Cardiac muscle cell (in vitro differentiated cells and primary cell): Measurements from ENCODE around the gene EPB41L1. TPM values are rescaled to one million over a fixed set of nuclear protein-coding genes. Genes with fewer than 3 reads are reported as not detected.

ENCODE experiments used
- DNase-seq, 2 donors: peaks; one replicate each; pipeline versions ENCODE4 v3.0.0 to v3.0.0-alpha.2; 2010 to 2017; ENCODE audit warnings: low read depth in 1 of 2, low spot score in 1 of 2
- H3K27ac ChIP-seq: fragments of 200-600 bp; sonication (generic); 2 replicates; pipeline ENCODE4 v1.5.1; 2016
- H3K27me3 ChIP-seq: fragments of 200-600 bp; sonication (generic); 2 replicates; pipeline ENCODE4 v1.6.0; 2016; ENCODE audit warnings: control low read depth
- H3K36me3 ChIP-seq: fragments of 200-600 bp; sonication (generic); 2 replicates; pipeline ENCODE4 v1.5.1; 2016; ENCODE audit warnings: control low read depth
- H3K4me1 ChIP-seq: fragments of 200-600 bp; sonication (generic); 2 replicates; pipeline ENCODE4 v1.8.1; 2017; ENCODE audit warnings: low read depth, mild to moderate bottlenecking, mixed run types
- H3K4me3 ChIP-seq: fragments of 200-600 bp; sonication (generic); 2 replicates; pipeline ENCODE4 v1.5.1; 2016; ENCODE audit warnings: mild to moderate bottlenecking
- H3K9me3 ChIP-seq: fragments of 200-600 bp; sonication (generic); 2 replicates; pipeline ENCODE4 v1.5.1; 2017; ENCODE audit warnings: low read depth, mild to moderate bottlenecking, control low read depth
- polyA plus RNA-seq: library from polyadenylated mRNA; unstranded; fragments of >200 nt; fragmentation: Nextera tagmentation; extraction: Ambion mirVana; gene quantifications from 2 replicates; pipeline ENCODE4 v1.2.1, GENCODE V29; 2016
- total RNA-seq: library from RNA; depleted of rRNA; stranded (reverse); fragments of >200 nt; gene quantifications from 2 replicates; pipeline ENCODE4 v1.2.3, GENCODE V29; 2016
- TF ChIP-seq, protein P1 (sequence below): IDR thresholded peaks from 2 replicates; pipeline ENCODE4 v1.5.1; 2012; ENCODE audit warnings: low read depth, mild to moderate bottlenecking, low read length

Gene EPB41L1
- total and polyA plus RNA-seq, 2 experiments from 2014 or later: 34.3 to 83.5 TPM

DNA sequence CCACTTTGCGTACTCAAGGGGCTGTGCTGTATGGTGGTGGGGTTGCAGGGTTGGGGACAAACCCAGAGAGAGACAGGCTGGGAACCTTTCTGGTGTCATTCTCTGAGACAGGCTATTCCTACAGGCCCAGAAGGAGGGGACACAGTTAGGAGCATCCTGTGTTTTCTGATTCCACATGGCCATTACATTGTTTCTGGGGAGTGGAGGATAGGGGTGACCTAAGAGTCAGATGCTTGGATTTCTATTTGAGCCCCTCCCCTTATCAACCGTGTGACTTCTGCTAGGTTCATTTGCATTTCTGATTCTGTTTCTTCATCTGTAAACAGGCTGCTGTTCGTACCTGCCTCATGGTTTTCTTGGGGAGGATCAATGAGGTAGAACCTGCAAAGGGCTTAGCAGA lies 29.4 kb upstream of the EPB41L1 start:
- Histone ChIP-seq H3K9me3 (no peaks in the 10 kb centered on the region), H3K36me3 (no peaks in the 10 kb centered on the region)

DNA sequence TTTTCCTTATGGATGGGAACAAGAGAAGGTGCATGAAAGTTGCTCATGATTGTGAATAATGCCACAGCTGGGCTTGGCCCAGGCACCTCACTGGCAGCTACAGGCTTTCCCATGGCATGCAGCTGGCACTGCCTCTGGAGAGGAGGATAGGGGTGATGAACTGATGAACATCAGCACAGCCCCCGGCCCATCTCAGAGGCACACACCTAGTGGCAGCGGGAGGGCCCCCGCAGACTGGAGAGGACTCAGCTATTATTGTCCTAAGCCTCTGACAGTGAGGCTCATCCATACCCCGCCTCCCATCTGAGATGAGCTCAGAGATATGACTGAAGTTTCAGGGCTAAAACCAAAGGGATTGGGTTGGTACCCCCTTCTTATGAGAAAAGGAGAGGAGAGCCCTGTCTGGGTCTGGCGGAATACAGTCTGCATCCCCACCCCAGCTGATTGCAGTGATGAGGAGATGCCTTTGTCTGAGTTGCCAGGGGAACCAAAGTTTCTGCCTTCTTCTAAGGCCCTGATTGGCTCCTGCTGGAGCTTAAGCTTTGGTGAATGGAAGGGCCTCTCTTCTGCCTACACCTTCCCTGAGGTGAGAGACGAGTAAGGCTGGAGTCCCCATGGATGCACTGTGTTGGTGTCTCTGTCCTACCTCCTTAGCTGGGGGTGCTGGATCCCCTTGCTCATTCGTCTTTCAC lies 27.6 kb upstream of the EPB41L1 start:
- H3K4me1 ChIP-seq: no peaks in the 10 kb centered on the region
- no peak for DNase-seq
- no peaks in the 10 kb centered on the region for H3K27me3 ChIP-seq
- TF ChIP-seq, protein P1, sequence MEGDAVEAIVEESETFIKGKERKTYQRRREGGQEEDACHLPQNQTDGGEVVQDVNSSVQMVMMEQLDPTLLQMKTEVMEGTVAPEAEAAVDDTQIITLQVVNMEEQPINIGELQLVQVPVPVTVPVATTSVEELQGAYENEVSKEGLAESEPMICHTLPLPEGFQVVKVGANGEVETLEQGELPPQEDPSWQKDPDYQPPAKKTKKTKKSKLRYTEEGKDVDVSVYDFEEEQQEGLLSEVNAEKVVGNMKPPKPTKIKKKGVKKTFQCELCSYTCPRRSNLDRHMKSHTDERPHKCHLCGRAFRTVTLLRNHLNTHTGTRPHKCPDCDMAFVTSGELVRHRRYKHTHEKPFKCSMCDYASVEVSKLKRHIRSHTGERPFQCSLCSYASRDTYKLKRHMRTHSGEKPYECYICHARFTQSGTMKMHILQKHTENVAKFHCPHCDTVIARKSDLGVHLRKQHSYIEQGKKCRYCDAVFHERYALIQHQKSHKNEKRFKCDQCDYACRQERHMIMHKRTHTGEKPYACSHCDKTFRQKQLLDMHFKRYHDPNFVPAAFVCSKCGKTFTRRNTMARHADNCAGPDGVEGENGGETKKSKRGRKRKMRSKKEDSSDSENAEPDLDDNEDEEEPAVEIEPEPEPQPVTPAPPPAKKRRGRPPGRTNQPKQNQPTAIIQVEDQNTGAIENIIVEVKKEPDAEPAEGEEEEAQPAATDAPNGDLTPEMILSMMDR: no peak
- H3K27ac ChIP-seq: no peak overlapping the region
- no peak overlapping the region for H3K4me3 ChIP-seq
- H3K9me3 ChIP-seq: no peaks in the 10 kb centered on the region
- no peaks in the 10 kb centered on the region for H3K36me3 ChIP-seq

More for the DNA sequence above, 29.4 kb upstream of the EPB41L1 start:
- TF ChIP-seq, protein P1: no peak
- Histone ChIP-seq H3K4me1 (no peaks in the 10 kb centered on the region), H3K27ac (no peak overlapping the region), H3K4me3 (no peak overlapping the region), H3K27me3 (no peaks in the 10 kb centered on the region)
- no peak for DNase-seq

DNA sequence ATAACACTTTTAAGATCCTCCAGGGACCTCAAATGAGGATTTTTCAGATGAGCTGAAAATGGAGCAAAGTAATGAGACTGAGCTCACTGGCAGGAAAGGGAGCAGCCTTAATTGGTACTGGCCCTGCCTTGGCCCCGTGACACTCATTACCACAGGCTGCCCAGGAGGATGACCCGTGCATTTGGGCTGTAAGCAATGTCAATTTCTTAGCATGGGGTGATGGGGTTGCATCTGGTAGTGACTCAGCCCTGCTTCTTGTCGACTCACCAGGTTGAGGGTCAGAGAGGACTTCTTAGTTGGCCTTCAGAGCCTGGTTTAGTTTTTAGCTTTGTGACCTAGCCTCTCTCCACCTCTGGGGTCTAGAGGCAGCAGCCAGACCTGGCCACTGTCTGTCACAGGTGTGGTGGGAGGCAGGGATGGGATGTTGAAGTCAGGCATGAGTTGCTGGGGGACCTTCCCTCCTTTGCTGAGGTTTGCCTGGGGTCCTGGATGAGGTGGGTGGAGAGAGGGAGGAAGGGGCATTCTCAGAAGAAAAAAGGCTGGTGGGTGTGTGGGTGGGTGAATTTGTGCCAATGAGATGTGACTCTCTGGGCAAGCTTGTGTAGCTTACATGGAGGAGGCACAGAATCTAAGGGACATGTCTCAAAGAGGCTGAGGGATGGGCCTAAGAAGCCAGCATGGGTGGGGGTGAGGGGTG lies 25.9 kb upstream of the EPB41L1 start:
- peak in 1 of 2 donors; percentile 49 for DNase-seq
- Histone ChIP-seq H3K27ac (no peak overlapping the region), H3K27me3 (no peaks in the 10 kb centered on the region), H3K4me1 (no peaks in the 10 kb centered on the region), H3K36me3 (no peaks in the 10 kb centered on the region), H3K9me3 (no peaks in the 10 kb centered on the region), H3K4me3 (no peak overlapping the region)
- TF ChIP-seq, protein P1: no peak

DNA sequence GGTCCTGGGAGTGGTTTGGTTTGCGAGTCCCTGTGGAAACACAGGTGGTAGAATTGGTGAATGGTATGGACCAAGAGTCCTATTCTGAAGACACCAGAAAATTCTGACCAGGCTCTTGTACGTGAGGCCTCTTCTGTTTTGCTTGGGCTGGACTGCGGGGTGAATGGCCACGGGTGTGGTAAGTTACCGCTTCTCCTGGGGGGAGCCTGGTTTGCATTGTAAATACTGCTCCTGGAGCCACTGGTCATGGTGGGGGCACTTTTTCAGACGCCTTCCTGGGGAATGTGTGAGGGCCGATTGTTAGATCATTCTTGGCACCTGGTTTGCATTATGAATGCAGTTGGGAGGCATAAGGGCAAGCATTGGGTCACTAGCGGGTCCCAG lies 25.4 kb upstream of the EPB41L1 start:
- H3K4me1 ChIP-seq: no peaks in the 10 kb centered on the region
- H3K4me3 ChIP-seq: no peak overlapping the region
- H3K27me3 ChIP-seq: no peaks in the 10 kb centered on the region
- no peak for DNase-seq
- TF ChIP-seq, protein P1: no peak
- no peaks in the 10 kb centered on the region for H3K36me3 ChIP-seq
- H3K27ac ChIP-seq: no peak overlapping the region
- no peaks in the 10 kb centered on the region for H3K9me3 ChIP-seq

DNA sequence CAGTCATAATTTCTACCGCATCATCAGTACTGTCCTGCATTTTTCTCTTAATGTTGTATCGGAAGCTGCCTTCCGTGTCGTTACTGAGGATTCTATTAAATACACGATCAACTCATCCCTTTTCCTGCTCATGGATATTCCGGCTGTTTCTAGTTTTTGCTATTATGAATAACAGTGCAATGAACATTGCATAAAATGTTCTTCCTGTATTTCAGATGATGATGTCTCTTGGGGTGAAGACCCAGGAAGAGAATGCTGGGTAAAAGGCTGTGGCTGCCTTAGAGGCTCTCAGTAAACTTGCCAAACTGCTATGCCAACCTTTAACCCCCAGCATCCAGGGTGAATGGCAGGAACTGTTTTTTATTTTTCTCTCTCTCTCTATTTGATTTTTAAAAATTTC lies 24.1 kb upstream of the EPB41L1 start:
- H3K36me3 ChIP-seq: no peaks in the 10 kb centered on the region
- no peak for DNase-seq
- H3K27me3 ChIP-seq: no peaks in the 10 kb centered on the region
- no peaks in the 10 kb centered on the region for H3K4me1 ChIP-seq
- no peaks in the 10 kb centered on the region for H3K9me3 ChIP-seq
- TF ChIP-seq, protein P1: no peak
- H3K4me3 ChIP-seq: no peak overlapping the region
- no peak overlapping the region for H3K27ac ChIP-seq
